ENCODE data around the gene CHRNA4. TPM values are rescaled to one million over a fixed set of nuclear protein-coding genes. Genes with fewer than 3 reads are reported as not detected.

CHRNA4 gene
- total RNA-seq, 3 donors from 2014 or later = not detected

DNA sequence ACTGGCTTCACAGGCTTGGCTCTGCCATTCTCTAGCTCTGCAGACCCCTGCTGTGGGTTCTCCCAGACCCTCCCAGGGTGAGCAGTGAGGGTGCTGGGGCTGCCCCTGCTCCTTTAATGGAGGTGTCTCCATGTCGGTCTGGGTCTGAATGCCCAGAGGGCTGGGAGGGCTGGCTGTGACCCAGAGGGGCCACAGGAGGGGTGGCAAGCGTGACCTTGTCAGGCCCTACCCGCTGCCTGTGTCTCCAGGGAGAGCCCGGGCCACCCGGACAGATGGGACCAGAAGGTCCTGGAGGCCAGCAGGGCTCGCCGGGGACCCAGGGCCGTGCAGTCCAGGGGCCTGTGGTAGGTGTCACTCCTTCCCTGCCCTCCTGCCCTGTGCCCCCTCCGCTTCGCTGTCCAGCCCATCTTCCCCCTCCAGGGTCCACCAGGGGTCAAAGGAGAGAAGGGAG, 36.1 kb downstream of the CHRNA4 start:
- intact Hi-C loops (cut with DNase I, micrococcal nuclease) = no loop called here
- DNase-seq (peak in 1 of 3 donors; percentile 17), ATAC-seq (no peak)
- TF ChIP-seq CTCF (IDR thresholded peaks at IDR 0.05) = no peak
- H3K36me3 ChIP-seq (ENCODE audit: low read depth) = no peaks in the 10 kb centered on the region
- no peak overlapping the region for H3K4me3 ChIP-seq
- H3K9me3 ChIP-seq = no peaks in the 10 kb centered on the region
- H3K4me1 ChIP-seq (ENCODE audit: low read depth) = no peaks in the 10 kb centered on the region

DNA sequence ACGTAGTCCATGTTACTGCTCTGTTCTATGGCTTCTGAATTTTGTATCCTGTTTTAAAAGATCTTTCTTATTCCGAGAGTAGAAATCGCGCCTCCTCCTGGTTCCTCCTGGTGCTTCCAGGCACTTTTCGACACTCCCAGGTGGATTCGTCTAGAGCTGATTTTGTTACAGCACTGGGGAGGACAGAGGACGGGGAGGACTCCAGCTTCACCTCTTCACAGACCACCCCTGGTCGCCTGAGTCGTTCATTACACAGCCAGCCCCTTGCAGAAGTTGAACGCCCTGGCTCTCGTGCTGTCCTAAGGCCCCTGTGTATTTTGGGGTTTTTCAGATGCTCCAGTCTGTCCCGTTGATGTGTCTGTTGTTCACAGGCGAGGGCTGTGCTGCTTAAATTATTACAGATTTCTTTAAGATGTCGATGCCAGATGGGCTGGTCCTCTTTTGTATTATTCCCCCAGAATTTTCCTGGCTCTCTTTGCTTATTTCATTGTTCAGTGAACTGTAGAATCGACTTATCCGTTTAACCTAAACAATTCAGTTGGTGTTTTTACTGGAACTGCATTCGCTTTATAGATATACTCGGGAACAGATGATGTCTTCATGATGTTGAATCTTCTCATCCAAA, 37.7 kb downstream of the CHRNA4 start:
- DNase-seq (no peak), ATAC-seq (no peak)
- no peak overlapping the region for H3K4me3 ChIP-seq
- TF ChIP-seq CTCF (IDR thresholded peaks at IDR 0.05) = no peak
- H3K36me3 ChIP-seq (ENCODE audit: low read depth) = no peaks in the 10 kb centered on the region
- no peaks in the 10 kb centered on the region for H3K9me3 ChIP-seq
- no peaks in the 10 kb centered on the region for H3K4me1 ChIP-seq (ENCODE audit: low read depth)
- intact Hi-C loops (cut with DNase I, micrococcal nuclease) = no loop called here

GRCh38 chr20:63322933-63323273, 38.2 kb downstream of the CHRNA4 start:
- H3K4me3 ChIP-seq = no peak overlapping the region
- no peaks in the 10 kb centered on the region for H3K36me3 ChIP-seq (ENCODE audit: low read depth)
- DNase-seq (no peak), ATAC-seq (no peak)
- intact Hi-C loops (cut with DNase I, micrococcal nuclease) = no loop called here
- H3K4me1 ChIP-seq (ENCODE audit: low read depth) = no peaks in the 10 kb centered on the region
- no peak for TF ChIP-seq CTCF (IDR thresholded peaks at IDR 0.05)
- H3K9me3 ChIP-seq = no peaks in the 10 kb centered on the region

DNA sequence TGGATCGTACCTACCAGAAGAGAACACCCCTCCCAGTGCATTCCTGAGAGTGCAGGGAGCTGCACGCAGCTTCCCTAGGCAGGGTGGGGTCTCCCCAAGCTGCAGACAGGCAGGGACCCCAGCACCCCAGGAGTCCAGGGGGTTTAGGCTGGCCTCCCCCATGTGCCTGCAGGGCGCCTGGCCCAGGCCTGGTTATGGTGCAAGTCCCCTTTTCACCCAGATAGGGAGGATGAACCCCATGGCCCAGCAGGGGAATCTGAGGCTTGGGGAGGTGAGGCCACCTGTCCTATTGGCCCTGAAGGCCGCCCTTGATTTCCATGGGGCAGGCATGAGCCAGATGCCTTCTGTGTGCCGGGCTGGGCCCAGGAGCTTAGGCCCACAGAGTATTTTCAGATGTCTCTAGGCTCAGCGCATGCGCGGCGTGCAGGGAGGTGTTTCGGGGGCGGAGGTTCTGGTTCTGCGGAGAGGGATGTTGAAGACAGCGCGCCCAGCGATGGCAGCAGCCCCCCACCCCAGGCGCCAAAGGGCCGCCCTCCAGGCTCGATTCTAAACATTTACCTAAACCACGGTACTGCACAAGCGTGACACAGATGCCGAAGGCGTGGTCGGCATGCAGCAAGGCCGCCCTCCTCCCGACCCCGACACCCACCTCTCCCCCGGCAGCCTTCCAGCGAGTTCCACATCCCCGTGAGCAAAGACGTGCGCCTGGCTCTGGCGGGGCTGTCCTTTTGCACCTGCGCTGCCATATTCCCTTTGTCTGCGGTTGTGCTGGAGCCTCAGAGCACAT, 38.8 kb downstream of the CHRNA4 start:
- ATAC-seq = no peak
- no peaks in the 10 kb centered on the region for H3K9me3 ChIP-seq
- H3K4me1 ChIP-seq (ENCODE audit: low read depth) = no peaks in the 10 kb centered on the region
- peak in 1 of 3 donors; percentile 27 for DNase-seq
- intact Hi-C loops (cut with DNase I, micrococcal nuclease) = no loop called here
- no peak overlapping the region for H3K4me3 ChIP-seq
- no peaks in the 10 kb centered on the region for H3K36me3 ChIP-seq (ENCODE audit: low read depth)
- no peak for TF ChIP-seq CTCF (IDR thresholded peaks at IDR 0.05)

DNA sequence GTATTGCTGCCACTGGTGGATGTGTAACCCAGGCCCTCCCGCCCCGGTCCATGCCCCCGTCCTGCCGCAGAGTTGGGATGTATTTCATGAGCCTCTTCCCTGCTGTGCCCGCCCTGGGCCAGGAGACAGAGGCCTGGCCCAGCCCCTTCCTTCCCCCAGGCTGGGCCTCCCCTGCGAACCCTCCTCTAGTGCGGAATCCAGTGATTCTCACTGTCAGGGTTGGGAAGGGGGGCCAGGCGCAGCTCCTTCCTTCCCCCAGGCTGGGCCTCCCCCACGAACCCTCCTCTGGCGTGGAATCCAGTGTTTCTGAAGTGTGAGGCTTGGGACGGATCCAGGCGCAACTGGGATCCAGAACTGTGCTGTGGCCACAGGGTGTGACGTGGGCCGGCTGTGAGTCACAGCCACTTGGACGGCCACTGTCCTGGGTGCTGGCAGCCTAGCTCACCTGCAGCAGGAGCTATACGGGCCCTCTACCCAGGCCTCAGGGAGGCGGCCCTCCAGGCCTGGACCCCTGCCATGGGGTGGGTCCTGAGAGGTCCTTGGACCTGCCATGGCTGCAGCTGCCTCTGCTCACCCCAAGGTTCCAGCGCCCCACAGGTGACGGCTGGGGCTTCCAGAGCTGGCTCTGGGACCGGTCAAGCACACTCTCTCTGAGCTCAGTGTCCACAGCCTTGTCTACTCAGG, 39.9 kb downstream of the CHRNA4 start:
- Histone ChIP-seq H3K4me3 (no peak overlapping the region), H3K4me1 (ENCODE audit: low read depth) (no peaks in the 10 kb centered on the region), H3K36me3 (ENCODE audit: low read depth) (no peaks in the 10 kb centered on the region), H3K9me3 (no peaks in the 10 kb centered on the region)
- TF ChIP-seq CTCF (IDR thresholded peaks at IDR 0.05) = no peak
- intact Hi-C loops (cut with DNase I, micrococcal nuclease) = no loop called here
- ATAC-seq (no peak), DNase-seq (peak in 2 of 3 donors; percentile 21 to 44)

Measured in mucosa of descending colon (tissue), 3 donors.